Measurements from ENCODE around the gene YWHAG. TPM values are rescaled to one million over a fixed set of nuclear protein-coding genes. Genes with fewer than 3 reads are reported as not detected.

YWHAG gene
- total and polyA plus RNA-seq, 9 of the 15 experiments (the other 6 are each of a cell fraction or from before 2014, with no cell fraction given) = 30.4 to 246 (median 94.5) TPM

DNA sequence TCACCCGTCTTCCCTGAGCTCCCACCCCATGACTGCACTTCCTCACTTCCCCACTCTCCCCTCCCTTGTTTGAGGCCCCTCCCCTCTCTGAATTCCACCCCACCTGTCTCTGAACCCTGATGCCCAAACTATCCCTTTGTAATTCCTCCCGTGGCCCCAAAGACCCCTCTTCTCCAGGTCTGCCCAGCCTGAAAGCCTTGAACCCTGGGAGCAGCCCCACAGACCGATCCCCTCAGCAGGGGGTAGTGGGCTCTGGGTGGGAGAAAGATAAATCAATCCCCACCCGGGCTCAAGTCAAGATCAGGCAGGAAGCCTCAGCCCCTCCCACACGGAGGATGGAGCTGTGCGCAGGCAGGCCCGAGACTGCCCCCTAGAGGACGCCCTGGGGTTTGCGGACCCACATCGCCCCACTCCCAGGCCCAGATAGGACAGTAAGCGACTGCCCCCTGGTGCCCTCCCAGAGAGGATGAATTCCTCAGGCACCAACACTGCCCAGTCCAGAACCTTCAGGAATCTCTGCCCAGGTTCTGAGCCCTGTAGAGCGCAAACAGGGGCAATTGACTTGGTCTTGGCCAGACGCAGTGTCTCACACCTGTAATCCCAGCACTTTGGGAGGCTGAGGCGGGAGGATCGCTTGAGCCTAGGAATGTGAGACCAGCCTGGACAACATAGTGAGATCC is 44.6 kb downstream of the YWHAG start (continued):
- TF ChIP-seq, protein P1, sequence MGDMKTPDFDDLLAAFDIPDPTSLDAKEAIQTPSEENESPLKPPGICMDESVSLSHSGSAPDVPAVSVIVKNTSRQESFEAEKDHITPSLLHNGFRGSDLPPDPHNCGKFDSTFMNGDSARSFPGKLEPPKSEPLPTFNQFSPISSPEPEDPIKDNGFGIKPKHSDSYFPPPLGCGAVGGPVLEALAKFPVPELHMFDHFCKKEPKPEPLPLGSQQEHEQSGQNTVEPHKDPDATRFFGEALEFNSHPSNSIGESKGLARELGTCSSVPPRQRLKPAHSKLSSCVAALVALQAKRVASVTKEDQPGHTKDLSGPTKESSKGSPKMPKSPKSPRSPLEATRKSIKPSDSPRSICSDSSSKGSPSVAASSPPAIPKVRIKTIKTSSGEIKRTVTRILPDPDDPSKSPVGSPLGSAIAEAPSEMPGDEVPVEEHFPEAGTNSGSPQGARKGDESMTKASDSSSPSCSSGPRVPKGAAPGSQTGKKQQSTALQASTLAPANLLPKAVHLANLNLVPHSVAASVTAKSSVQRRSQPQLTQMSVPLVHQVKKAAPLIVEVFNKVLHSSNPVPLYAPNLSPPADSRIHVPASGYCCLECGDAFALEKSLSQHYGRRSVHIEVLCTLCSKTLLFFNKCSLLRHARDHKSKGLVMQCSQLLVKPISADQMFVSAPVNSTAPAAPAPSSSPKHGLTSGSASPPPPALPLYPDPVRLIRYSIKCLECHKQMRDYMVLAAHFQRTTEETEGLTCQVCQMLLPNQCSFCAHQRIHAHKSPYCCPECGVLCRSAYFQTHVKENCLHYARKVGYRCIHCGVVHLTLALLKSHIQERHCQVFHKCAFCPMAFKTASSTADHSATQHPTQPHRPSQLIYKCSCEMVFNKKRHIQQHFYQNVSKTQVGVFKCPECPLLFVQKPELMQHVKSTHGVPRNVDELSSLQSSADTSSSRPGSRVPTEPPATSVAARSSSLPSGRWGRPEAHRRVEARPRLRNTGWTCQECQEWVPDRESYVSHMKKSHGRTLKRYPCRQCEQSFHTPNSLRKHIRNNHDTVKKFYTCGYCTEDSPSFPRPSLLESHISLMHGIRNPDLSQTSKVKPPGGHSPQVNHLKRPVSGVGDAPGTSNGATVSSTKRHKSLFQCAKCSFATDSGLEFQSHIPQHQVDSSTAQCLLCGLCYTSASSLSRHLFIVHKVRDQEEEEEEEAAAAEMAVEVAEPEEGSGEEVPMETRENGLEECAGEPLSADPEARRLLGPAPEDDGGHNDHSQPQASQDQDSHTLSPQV (IDR thresholded peaks at IDR 0.05) = peak; percentile 68
- TF ChIP-seq PTBP1 (IDR thresholded peaks at IDR 0.05; ENCODE audit: low read depth, low read length) = no peak
- TF ChIP-seq ZNF217 (CRISPR knock-in tag; IDR thresholded peaks at IDR 0.05) = no peak
- no peak for TF ChIP-seq HDAC6 (IDR thresholded peaks at IDR 0.05; ENCODE audit: low read depth, low read length)
- TF ChIP-seq ZNF3 (CRISPR knock-in tag; IDR thresholded peaks at IDR 0.05) = no peak
- TF ChIP-seq SMAD3 (CRISPR knock-in tag; conservative IDR thresholded peaks at IDR 0.05) = 0 out of 2 replicates have a peak, but pooled peaks have one; percentile 19
- TF ChIP-seq MYBL2 (IDR thresholded peaks at IDR 0.05; ENCODE audit: low read depth) = no peak
- no peak for TF ChIP-seq MYBL2 (CRISPR knock-in tag; IDR thresholded peaks at IDR 0.05; ENCODE audit: borderline replicate concordance)
- no peak for TF ChIP-seq MEF2D (tag; conservative IDR thresholded peaks at IDR 0.05; ENCODE audit: low read depth)
- peak; percentile 53; the same call in 1 of the 2 replicates for TF ChIP-seq CXXC5 (CRISPR knock-in tag; IDR thresholded peaks at IDR 0.05)
- no peak for TF ChIP-seq CBFA2T2 (conservative IDR thresholded peaks at IDR 0.05)
- TF ChIP-seq, protein P2, sequence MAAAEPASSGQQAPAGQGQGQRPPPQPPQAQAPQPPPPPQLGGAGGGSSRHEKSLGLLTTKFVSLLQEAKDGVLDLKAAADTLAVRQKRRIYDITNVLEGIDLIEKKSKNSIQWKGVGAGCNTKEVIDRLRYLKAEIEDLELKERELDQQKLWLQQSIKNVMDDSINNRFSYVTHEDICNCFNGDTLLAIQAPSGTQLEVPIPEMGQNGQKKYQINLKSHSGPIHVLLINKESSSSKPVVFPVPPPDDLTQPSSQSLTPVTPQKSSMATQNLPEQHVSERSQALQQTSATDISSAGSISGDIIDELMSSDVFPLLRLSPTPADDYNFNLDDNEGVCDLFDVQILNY (CRISPR knock-in tag; IDR thresholded peaks at IDR 0.05) = no peak
- no peak for TF ChIP-seq THAP7 (CRISPR knock-in tag; IDR thresholded peaks at IDR 0.05)
- peak; percentile 89 for TF ChIP-seq ETV5 (CRISPR knock-in tag; IDR thresholded peaks at IDR 0.05; ENCODE audit: low read depth)
- TF ChIP-seq RBM22 (IDR thresholded peaks at IDR 0.05; ENCODE audit: low read depth, low read length, poor library complexity, severe bottlenecking) = no peak
- TF ChIP-seq C11orf30 (IDR thresholded peaks at IDR 0.05; ENCODE audit: low read depth) = no peak
- TF ChIP-seq, protein P3, sequence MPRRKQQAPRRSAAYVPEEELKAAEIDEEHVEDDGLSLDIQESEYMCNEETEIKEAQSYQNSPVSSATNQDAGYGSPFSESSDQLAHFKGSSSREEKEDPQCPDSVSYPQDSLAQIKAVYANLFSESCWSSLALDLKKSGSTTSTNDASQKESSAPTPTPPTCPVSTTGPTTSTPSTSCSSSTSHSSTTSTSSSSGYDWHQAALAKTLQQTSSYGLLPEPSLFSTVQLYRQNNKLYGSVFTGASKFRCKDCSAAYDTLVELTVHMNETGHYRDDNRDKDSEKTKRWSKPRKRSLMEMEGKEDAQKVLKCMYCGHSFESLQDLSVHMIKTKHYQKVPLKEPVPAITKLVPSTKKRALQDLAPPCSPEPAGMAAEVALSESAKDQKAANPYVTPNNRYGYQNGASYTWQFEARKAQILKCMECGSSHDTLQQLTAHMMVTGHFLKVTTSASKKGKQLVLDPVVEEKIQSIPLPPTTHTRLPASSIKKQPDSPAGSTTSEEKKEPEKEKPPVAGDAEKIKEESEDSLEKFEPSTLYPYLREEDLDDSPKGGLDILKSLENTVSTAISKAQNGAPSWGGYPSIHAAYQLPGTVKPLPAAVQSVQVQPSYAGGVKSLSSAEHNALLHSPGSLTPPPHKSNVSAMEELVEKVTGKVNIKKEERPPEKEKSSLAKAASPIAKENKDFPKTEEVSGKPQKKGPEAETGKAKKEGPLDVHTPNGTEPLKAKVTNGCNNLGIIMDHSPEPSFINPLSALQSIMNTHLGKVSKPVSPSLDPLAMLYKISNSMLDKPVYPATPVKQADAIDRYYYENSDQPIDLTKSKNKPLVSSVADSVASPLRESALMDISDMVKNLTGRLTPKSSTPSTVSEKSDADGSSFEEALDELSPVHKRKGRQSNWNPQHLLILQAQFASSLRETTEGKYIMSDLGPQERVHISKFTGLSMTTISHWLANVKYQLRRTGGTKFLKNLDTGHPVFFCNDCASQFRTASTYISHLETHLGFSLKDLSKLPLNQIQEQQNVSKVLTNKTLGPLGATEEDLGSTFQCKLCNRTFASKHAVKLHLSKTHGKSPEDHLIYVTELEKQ (CRISPR knock-in tag; IDR thresholded peaks at IDR 0.05) = no peak
- TF ChIP-seq, protein P4, sequence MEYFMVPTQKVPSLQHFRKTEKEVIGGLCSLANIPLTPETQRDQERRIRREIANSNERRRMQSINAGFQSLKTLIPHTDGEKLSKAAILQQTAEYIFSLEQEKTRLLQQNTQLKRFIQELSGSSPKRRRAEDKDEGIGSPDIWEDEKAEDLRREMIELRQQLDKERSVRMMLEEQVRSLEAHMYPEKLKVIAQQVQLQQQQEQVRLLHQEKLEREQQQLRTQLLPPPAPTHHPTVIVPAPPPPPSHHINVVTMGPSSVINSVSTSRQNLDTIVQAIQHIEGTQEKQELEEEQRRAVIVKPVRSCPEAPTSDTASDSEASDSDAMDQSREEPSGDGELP (CRISPR knock-in tag; IDR thresholded peaks at IDR 0.05; ENCODE audit: borderline replicate concordance) = peak; percentile 89
